ENCODE data around the gene ZSCAN12.
"Not testable (repeated sequence)": the region's sequence is repeated elsewhere in the genome, so short reads cannot be mapped to it uniquely, and the experiment has no call there.

Gene ZSCAN12

DNA sequence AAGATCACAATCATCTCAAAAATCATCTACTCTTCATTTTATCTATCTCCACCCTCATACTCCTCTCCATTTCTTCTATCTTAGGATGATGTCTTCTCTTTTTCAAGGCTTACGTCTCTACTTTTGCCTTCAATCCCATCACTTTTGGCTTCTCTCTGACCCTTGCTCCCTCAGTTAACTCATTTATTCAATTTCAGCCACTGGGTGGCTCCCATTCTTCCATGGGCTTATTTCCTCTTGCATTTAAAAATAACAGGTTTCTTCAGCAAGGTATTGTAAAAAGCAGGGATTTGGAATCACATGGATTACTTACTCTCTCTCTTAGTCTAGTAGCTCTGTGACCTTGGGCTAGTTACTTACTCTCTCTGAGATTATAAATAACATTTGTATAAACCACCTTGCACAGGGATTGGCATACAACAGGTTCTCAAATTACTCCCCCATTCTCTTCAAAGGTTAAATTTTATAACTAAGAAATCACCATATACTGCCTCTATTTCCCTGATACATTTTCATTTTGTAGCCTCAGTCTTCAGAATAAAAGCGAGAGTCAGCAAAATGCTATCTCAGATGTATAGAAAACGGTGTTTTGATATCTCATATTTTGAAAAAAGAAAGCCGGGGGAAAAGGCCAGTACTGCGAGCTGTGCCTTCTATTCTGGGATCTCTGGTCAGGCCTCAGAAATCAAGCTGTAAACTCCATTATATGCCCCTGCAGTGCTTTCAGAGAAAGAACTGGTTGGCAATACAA, 5.5 kb downstream of the ZSCAN12 start:
- peak; percentile 48 for DNase-seq

DNA sequence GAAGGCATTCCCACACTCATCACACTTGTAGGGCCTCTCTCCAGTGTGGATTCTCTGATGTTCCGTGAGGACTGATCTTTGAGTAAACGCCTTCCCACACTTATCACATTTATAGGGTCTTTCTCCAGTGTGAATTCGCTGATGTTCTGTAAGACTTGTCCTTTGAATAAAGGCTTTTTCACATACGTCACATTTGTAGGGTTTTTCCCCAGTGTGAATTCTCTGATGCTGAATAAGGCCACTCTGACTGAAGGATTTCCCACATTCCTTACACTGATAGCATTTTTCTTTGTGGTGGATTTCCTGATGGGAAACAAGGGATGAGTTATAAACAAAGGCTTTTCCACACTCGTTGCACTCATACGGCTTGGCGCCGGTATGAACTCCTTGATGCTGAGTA, 8.9 kb downstream of the ZSCAN12 start:
- no peak for DNase-seq

DNA sequence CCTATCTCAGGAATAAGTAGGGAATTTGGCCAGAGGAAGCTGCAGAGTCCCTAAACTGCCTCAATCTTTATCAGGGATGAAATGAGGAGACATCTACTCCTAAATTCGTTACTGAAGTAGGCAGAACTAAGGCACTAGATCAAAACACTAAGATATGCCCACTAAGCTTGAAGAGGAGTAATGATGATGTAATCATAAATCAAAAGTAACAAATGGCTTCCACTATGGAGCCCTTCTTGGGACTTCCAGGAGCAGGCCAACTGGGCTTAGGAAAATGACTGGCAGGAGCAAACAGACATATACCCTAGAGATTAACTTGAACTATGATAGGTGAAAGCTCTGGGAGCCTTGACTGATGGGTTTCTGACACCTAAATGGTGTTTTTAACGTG, 15.4 kb downstream of the ZSCAN12 start:
- DNase-seq, result no peak

DNA sequence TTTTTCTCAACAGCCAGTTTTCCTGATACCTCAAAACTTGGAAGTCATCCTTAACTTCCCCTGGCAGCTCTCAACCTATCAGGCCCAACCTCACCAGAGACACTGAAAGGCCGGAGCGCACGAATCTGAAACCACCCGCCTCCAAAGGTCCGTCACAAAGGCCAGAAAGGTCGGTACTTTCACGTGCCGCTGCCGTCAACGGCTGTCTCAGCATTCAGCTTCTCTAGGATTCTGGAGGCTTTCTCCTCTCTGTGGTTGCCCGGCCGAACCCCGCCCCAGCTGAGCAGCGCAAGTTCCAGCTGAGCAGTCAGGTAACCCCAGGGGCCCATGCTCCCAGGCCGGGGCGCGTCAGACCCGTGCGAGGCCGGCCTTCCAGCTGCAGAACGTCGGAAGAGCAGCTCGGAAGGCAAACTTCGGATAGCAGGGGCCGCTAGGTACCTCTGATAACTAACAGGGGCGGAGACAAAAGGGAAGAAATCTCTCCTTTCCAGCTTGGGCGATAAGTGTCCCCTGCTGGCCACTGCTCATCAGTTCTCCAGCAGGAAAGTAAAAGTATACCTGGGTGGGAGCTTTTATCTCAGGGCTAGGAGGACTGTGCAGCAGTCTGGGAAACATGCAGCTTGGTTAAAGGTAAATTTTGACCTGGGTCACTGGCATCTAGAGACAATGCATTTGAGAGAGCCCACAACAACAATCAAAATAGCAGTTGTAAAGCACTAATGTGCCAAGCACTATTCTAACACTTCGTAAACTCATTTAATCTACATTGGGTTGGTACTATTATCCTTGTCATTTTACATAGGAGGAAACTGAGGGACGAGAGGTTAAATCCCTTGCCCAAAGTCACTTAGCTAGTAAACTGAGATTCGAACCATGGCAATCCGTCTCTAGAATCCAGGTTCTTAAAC, 16.1 kb downstream of the ZSCAN12 start:
- DNase-seq, result peak; percentile 92

DNA sequence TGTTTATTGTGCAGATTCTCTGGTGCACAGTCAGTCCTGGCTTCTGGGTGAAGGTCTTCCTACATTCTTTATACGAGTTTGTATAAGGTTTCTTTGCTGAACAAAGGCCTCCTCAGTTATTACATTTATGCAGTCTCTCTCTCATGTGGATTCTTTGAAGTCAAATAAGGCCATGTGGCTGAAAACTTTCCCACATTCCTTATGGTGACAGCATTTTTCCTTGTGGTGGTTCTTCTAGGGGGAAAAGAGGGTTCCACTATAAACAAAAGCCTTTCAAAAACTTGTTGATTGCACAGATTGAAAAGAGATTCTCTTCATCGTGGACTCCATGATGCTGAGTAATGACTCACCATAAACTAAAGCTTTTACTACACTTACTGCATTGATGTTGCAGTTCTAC, 19.2 kb downstream of the ZSCAN12 start:
- no peak for DNase-seq

DNA sequence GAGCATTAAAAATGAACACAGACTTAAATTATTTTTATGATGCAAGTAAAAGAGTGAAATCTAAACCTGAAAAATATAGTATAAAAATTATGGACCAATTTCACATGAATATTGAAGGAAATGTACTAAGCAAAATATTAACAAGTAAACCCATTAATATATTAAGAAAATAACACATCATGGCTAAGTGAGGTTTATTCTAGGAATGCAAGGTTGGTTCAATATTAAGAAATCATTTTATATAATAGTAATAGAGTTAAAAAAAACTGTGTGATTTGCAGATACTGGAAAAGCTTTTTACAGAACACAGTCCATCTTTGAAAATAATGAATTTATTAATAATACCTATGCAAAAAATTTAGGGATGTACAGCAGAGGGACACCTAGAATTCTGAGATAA, 20.9 kb downstream of the ZSCAN12 start:
- DNase-seq, result no peak

DNA sequence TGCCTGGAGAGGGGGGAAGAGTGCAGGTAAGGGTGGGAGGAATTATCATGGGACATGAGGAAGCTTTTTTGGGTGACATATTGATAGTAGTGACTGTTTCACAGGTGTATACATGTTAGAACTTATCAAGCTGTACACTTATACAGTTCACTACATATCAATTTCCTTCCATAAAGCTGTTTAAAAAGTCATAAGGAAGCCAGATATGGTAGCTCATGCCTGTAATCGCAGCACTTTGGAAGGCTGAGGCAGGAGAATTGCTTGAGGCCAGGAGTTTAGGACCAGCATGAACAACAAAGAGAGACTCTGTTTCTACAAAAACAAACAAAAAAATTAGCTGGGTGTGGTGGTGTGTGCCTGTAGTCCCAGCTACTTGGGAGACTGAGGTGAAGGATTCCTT, 21.7 kb downstream of the ZSCAN12 start:
- no peak for DNase-seq

DNA sequence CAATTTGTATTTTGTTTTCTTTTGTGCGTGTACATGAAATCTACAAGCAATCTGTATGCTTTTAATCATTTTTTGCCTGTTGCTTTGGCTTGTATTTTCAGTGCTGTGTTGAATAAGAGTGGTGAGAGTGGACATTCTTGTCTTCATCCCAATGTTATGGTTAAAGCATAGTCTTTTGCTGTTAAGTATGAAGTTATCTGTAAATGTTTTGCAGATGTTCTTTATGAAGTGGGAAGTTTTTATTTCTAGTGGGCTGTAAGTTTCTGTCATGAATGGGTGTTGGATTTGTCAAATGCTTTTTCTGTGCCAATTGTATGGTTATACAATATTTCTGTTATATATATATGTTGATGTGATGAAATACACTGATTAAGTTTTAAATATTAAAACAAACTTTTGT, 25.6 kb downstream of the ZSCAN12 start:
- DNase-seq, result no peak

DNA sequence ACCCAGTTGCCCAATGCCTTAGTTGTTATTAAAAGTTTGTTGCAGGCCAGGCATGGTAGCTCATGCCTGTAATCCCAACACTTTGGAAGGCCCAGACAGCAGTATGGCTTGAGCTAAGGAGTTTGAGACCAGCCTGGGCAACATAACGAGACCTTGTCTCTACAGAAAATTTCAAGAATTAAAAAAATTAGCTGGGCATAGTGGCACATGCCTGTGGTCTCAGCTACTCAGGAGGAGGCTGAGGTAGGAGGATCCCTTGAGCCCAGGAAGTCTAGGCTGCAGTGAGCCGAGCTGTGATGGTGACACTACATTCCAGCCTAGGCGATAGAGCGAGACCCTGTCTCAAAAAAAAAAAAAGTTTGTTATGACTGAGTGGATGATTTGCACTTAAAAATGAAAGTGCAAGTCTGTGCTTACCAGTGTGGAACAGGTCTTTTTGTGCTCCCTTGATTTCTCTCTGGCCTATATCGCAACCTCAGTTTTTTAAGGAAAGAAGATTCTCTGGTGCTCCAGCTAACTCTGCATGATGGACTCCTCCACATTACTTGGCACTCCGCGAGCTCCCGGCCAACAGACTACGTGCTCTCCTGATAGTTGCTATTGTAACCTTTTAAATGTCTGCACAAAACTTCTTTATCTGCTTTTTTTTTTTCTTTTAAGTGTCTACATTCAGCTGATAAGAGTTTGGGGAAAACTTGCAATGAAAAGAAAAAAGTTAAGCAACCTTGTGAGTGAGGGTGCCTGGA, 27.7 kb downstream of the ZSCAN12 start:
- DNase-seq, result peak; percentile 27

DNA sequence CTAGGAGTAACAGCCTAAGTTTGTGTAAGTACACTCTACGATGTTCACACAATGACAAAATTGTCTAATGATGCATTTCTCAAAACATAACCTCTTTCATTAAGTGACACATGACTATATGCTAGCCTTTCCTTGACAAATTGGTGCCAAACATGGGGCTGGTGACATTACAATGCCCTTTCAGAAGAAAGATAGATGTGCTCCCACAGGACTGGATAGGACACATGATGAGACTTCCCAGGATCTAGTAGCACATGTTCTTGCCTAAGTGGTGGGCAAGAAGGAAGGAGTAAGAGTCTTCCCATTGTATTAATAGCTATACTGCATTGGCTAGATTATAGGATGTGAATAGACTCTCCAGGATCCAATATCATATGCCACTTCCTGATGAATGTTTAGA, 28.3 kb downstream of the ZSCAN12 start:
- no peak for DNase-seq

DNA sequence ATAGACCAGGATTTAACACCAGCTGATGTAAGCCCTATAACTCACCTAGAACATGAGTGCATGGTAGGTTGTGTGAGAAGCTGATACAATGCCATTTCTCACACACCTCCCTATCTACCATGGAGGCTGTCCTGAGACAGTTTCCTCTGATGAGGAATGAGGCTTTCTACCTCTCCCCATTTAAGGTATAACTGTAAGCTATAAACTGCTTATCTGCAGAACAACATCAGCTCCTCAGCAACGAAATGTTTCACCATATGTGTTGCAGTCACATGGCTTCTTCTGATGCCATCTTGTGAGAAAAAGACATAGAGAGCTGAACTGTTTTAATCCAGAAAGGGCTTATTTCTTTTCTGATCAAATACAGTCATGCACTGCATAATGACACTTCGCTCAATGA, 29.1 kb downstream of the ZSCAN12 start:
- no peak for DNase-seq

DNA sequence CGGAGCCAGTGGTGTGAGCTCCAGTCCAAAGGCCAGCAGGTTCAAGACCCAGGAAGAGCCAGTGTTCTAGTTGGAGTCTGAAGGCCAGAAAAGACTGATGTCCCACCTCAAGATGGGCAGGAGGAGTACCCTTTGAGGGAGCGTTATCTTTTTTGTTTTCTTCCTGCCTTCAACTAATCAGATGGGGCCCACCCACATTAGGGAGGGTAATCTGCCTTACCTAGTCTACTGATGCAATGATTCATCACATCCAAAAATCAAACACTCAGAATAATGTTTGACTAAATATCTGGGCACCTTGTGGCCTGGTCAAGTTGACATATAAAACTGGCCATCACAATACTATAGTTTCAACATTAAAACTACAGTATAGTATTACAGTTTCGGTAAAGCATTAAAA, 30.1 kb downstream of the ZSCAN12 start:
- no peak for DNase-seq

DNA sequence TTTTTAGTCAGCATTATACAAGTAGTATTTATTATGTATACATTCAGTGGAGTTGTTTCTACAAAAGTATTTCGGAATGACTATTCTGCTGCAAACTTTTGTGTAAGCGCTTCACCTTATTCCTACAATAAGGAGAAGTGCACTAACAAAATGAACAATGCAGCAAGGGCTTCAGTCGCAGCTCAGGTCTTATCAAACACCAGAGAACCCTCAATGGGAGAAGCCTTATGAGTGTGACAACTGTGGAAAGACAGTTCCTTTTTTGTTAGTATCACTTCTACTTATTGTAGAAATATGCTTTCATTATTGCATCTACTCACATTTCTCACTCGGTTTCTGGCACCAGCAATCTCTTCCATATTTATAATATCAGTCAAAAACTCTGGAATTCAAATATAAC, 31.0 kb downstream of the ZSCAN12 start:
- no peak for DNase-seq

DNA sequence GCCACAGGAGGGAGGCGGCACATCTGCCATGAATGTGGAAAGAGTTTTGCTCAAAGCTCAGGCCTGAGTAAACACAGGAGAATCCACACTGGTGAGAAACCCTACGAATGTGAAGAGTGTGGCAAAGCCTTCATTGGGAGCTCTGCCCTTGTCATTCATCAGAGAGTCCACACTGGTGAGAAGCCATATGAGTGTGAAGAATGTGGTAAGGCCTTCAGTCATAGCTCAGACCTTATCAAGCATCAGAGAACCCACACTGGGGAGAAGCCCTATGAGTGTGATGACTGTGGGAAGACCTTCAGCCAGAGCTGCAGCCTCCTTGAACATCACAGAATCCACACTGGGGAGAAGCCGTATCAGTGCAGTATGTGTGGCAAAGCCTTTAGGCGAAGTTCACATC, 34.0 kb downstream of the ZSCAN12 start:
- DNase-seq, result not testable (repeated sequence)

DNA sequence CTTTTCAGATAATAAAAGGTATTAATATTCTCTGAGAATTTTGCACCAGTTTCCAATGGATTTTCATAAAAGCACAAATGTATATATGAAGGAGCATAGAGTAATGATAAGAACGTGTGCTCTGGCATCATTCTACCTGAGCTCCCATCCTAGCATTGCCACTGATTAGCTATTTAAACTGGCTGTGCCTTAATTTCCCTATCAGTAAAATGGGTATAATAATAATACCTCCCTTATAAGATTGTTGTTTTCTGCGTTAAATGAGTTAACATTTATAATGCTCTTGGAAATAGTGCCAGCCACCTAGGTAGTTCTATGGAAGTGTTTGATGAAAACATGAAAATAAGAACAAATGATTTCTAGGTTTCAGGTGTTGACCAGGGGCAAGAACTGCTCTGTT, 38.6 kb downstream of the ZSCAN12 start:
- no peak for DNase-seq

DNA sequence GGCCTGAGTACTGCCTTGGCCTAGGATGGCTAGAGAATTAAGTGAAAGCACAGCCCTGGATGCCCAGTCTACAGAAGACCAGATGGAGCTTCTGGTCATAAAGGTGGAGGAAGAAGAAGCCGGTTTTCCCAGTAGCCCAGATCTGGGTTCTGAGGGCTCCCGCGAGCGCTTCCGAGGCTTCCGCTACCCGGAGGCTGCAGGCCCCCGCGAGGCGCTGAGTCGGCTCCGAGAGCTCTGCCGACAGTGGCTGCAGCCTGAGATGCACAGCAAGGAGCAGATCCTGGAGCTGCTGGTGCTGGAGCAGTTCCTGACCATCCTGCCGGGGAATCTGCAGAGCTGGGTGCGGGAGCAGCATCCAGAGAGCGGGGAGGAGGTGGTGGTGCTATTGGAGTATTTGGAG, 40.0 kb downstream of the ZSCAN12 start:
- DNase-seq, result not testable (repeated sequence)

DNA sequence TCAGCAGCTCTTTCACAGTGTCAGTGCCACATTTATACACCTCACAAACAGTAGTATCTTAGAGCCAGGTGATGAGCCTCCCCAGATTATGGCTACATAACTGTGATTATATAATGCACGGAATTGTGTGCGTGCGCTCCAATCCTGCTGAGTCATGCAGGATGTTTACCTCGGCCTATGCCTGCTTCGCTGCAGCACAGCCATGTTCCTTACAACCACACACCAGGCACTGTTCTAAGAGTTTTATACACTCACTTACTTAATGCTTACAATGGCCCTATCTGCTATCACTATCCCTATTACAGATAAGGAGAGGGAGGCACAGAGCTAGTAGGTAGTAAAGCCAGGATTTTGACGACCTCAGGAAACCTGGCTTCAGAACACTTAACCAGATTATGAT, 42.5 kb downstream of the ZSCAN12 start:
- peak; percentile 74 for DNase-seq

DNA sequence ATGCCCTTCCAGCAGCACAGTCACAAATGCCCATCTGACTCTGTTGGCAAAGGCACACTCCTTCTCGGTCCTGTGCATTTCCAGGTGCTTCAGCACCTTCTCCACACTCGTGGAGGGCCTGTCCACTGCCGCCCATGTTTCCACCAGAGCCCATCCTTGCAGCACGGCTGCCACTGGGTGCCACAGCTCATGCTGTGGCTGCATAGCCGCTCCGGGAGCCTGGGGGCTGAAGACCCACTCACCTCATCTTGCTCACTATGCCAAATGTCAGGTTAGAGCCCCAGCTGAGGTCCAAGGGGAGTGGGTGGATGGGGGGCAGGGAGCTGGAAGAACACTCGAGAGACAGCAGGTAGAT, 42.9 kb downstream of the ZSCAN12 start:
- DNase-seq, result no peak

DNA sequence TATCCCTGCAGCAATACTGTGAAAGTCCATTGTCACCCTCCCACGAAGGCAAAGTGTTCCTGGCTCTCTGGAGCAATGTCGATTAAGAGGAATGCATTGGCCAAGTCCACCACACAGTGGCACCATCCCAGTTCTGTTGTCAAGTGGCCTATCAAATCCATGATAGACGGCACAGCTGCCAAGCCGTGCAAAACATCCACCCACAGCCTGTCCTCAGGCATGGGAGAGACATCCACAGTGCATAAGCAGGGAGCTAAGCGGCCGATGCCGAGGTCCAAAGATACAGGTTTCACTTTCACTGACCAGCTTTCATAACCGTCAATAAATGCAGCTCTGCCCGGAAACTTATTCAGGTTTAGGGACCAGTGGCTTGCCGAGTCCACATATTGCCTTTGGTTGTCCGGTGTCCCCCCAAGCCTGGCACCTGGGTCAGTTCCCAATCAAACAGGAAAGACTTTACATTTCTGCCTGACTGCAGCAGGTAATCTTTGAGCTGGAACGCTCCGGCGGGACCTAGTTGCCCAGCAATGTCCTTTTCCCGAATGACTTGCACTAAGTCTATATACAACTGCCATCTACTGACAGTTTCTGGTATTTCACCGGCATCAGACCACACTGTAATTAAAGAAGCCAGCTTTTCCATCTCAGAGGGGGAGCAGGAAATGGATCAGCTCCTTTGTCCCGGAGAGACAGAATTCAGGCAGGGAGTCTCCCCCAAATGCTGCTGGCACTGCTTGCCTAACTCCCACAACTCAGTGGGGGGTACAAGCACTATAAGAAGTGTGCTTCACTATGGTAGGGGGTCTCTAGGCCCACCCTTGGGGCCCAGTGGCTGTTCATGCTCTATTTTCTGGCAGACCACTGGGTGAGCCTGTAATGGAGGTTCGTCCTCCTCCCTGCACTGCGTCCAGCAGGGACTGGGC, 43.5 kb downstream of the ZSCAN12 start:
- peak; percentile 94 for DNase-seq

DNA sequence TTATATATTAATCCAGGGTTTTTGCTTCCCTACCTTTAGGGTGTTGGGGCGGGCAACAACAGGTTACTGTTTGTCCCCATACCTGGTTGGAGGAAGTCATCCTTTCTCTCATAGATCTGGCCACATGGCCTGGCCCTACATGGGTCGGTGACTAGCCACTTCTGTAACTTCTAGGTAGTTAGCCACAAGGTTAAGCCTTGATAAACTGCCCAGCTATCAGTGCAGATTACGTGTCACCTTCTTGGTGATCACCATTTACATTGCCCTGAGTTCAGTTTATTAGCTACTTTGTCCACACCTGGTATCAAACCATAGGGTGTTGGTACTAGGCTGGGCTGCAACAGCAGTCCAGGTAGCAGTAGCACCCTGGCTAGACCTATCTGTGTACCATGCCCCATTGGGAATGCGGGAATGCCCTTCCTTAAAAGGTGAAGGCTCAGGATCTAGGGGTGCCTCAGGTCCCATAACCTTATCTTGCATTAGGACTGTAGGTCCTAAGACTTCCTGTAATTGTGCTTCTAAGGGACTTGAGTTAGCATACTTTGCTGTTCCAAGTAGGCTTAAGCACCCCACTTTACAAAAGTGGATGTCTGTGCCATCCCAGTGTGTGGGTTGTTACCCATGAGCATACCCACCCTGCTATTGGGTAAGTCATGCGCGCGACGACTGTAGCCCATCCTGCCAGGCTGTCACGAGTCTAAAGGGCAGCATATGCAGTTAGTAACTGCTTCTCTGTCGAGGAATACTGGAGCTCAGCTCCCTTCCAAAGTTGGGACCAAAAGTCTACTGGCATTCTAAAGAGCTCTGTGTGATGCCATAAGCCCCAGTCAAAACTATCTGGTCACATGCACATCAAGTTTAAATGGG, 44.6 kb downstream of the ZSCAN12 start:
- no peak for DNase-seq

DNA sequence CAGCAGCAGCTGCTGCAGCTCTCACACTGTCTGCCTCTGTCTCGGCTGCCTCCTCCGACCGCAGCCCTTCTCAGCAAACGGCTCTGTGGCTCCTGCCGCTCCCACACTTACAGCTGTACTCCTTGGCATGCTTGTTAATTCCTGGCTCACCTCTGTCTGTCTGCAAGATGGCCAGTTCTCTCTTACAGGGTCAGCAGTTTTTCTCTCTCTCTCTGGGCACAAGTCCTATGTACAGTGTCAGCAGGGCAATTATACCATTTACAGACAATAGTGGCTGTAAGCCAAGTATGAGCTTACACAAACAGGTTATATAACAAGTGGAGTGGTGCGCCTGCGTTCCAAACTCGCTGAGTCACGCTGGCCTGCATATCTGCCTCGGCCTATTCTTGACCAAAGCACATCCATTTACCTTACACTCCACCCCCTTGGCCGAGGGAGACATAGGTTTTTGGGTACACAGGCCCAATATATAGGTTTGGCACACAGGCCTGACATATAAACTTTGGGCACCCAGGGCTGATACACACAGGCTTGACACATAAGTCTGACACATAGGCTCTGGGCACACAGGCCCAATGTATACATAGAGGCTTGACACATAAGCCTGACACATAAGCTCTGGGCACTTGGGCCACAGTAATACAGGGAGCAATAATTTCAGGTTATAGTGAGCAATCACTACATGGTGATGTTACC, 45.4 kb downstream of the ZSCAN12 start:
- peak; percentile 55 for DNase-seq
